ENCODE data around the gene FITM1.

The FITM1 gene

DNA sequence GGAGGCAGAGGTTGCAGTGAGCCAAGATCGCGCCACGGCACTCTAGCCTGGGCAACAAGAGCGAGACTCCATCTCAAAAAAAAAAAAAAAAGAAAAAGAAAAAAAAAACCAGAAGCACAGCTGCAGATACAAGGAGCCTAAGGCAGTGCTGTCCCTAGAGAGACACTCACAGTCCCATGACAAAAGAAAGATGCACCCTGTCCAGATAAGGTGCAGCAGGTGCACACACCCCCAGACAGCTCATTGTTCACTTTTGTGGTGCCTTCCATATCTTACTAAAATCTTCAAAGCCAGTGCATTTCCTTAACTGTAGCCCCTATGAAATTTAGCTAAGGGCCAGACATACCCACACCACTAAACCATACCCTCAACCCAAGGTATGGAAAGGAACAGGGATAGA lies 8.0 kb upstream of the FITM1 start:
- DNase-seq (ENCODE audit: low read depth), result no peak
- TF ChIP-seq, protein P1, sequence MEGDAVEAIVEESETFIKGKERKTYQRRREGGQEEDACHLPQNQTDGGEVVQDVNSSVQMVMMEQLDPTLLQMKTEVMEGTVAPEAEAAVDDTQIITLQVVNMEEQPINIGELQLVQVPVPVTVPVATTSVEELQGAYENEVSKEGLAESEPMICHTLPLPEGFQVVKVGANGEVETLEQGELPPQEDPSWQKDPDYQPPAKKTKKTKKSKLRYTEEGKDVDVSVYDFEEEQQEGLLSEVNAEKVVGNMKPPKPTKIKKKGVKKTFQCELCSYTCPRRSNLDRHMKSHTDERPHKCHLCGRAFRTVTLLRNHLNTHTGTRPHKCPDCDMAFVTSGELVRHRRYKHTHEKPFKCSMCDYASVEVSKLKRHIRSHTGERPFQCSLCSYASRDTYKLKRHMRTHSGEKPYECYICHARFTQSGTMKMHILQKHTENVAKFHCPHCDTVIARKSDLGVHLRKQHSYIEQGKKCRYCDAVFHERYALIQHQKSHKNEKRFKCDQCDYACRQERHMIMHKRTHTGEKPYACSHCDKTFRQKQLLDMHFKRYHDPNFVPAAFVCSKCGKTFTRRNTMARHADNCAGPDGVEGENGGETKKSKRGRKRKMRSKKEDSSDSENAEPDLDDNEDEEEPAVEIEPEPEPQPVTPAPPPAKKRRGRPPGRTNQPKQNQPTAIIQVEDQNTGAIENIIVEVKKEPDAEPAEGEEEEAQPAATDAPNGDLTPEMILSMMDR (conservative IDR thresholded peaks at IDR 0.05; ENCODE audit: low read length), result no peak
- no peak overlapping the region for H3K4me3 ChIP-seq (ENCODE audit: low read length)

DNA sequence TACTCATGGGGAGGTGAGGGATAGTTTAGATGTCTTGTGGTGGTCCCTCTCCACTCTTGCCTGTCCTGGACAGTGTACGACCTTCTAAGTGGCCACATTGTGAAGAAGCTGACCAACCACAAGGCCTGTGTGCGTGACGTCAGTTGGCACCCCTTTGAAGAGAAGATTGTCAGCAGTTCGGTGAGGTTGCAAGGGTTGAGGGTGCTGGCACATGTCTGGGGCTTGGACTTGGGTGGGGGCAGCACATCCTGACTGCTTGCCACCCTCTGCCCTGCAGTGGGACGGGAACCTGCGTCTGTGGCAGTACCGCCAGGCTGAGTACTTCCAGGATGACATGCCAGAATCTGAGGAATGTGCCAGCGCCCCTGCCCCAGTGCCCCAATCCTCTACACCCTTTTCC lies 7.6 kb upstream of the FITM1 start:
- DNase-seq (ENCODE audit: low read depth), result no peak
- TF ChIP-seq, protein P1 (conservative IDR thresholded peaks at IDR 0.05; ENCODE audit: low read length), result no peak
- H3K4me3 ChIP-seq (ENCODE audit: low read length), result no peak overlapping the region

DNA sequence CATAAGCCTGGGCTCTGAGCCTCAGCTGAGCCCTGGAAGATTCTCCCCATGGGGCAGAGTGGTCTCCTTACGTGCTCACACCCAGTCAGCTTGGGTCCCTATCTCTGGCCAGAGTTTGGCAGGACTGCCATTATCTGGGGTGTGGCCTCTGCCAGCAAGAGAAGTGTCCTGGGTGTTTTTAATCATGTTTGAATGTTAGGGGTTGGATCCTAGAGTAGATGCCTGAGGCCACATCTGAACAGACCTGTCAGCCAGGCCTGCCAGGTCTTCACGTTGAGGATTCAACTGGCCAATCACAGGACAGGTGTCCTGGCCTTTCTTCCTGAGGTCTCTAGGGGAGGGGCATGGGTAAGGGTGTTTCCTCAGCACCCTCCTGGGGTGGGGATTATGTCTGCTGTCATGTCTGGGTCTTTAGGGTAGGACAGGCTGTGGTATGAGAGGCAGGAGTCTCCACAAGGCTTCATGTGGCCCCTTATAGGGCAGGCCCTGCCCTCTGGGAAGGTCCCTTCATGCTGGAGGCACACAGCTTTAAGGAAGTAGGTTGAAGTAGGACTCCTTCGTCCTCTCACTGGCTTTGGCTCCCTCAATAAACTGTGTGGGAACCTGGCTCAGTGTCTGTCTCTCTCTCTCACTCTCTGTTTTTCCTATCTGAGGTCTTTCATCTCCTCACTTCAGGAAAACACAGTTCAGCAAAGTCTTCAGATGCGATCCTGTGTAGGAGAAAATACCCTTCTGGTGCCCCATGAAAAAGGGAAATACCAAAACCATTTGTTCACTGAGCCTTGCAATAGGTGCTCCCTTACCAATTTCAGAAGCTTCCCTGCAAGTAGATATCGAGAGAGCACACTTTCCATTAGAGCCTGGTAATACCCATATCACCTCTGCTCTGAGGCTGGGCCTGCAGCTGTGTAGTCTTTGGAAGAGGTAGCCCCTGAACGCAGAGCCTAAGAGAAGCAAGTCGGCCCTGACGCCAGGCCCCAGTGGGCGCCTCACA lies 6.7 kb upstream of the FITM1 start:
- TF ChIP-seq, protein P1 (conservative IDR thresholded peaks at IDR 0.05; ENCODE audit: low read length), result no peak
- H3K4me3 ChIP-seq (ENCODE audit: low read length), result no peak overlapping the region
- DNase-seq (ENCODE audit: low read depth), result no peak

DNA sequence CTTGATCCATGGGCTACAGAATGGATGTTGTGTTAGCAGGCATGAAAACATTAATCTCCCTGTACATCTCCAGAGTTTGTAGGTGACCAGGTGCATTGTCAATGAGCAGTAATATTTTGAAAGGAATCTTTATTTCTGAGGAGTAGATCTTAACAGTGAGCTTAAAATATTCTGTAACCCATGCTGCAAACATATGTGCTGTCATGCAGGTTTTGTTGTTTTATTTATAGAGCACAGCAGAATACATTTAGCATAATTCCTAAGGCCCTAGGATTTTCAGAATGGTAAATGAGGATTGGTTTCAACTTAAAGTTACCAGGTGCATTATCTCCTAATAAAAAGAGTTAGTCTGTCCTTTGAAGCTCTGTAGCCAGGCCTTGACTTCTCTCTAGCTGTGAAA lies 3.5 kb upstream of the FITM1 start:
- no peak overlapping the region for H3K4me3 ChIP-seq (ENCODE audit: low read length)
- TF ChIP-seq, protein P1 (conservative IDR thresholded peaks at IDR 0.05; ENCODE audit: low read length), result no peak
- DNase-seq (ENCODE audit: low read depth), result no peak

DNA sequence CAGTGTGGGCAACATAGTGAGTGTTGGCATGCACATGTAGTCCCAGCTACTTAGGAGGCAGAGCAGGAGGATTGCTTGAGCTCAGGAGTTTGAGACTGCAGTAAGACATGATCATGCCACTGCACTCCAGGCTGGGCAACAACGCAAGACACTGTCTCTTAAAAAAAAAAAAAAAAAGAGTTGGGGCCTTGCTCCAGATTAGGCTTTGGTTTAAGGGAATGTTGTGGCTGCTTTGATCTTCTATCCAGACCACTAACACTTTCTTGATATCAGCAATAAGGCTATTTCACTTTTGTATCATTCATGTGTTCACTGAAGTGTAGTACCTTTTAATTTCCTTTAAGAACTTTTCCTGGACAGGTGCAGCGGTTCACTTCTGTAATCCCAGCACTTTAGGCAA lies 2.8 kb upstream of the FITM1 start:
- TF ChIP-seq, protein P1 (conservative IDR thresholded peaks at IDR 0.05; ENCODE audit: low read length), result no peak
- no peak overlapping the region for H3K4me3 ChIP-seq (ENCODE audit: low read length)
- DNase-seq (ENCODE audit: low read depth), result no peak

DNA sequence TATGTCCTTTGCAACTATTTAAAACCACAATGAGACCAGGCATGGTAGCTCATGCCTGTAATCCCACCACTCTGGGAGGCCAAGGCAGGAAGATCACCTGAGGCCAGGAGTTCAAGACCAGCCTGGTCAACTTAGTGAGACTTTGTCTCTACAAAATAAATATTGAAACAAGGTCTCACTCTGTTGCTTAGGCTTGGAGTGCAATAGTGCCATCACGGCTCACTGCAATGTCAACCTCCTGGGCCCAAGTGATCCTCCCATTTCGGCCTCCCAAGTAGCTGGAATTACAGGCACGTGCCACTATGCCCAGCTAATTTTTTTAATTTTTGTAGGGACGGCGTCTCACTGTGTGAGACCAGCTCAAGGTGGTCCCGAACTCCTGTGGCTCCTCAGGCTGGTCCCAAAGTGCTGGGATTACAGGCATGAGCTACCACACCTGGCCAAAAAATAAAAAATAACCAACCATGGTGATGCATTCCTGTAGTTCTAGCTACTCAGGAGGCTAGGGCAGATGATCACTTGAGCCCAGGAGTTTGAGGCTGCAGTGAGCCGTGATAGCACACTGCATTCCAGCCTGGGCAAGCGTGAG lies 955 bp upstream of the FITM1 start:
- no peak overlapping the region for H3K4me3 ChIP-seq (ENCODE audit: low read length)
- no peak for DNase-seq (ENCODE audit: low read depth)
- TF ChIP-seq, protein P1 (conservative IDR thresholded peaks at IDR 0.05; ENCODE audit: low read length), result no peak

All from AG10803 (cell line).